ENCODE data around the gene C17orf78. TPM values are rescaled to one million over a fixed set of nuclear protein-coding genes. Genes with fewer than 3 reads are reported as not detected.

Gene C17orf78
- total RNA-seq, 1 donor from 2014 or later, result not detected

DNA sequence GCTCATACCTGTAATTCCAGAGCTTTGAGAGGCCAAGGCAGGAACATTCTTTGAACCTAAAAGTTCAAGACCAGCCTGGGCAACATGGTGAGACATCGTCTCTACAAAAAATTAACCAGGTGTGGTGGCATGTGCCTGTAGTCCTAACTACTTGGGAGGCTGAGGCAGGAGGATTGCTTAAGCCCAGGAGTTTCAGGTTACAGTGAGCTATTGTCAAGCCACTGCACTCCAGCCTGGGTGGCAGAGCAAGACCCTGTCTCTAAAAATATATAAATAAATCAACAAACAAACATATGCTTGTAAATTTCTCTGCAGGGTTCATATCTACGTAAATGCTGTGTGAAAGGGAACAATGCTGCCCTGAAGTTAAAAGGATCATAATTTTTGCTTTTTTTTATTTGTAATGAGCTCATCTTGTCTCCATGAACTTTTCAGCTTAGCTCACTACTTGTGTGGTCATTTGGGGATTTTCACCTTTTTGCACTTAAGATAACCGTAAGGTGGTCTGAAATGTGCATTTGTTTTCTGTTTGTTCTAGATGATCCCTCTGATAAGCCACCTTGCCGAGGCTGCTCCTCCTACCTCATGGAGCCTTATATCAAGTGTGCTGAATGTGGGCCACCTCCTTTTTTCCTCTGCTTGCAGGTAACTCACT is 47.3 kb downstream of the C17orf78 start:
- Mint-ChIP-seq H3K27me3 (ENCODE audit: unreplicated experiment) (no peaks in the 10 kb centered on the region), H3K36me3 (ENCODE audit: low read depth, unreplicated experiment) (peaks cover 12% of the 10 kb centered on the region), H3K4me1 (ENCODE audit: unreplicated experiment) (no peaks in the 10 kb centered on the region), H3K4me3 (ENCODE audit: unreplicated experiment) (no peak overlapping the region), H3K27ac (ENCODE audit: unreplicated experiment) (no peak overlapping the region), H3K9me3 (ENCODE audit: unreplicated experiment) (no peaks in the 10 kb centered on the region)
- no peak for DNase-seq (ENCODE audit: low spot score)
- TF ChIP-seq, protein P1, sequence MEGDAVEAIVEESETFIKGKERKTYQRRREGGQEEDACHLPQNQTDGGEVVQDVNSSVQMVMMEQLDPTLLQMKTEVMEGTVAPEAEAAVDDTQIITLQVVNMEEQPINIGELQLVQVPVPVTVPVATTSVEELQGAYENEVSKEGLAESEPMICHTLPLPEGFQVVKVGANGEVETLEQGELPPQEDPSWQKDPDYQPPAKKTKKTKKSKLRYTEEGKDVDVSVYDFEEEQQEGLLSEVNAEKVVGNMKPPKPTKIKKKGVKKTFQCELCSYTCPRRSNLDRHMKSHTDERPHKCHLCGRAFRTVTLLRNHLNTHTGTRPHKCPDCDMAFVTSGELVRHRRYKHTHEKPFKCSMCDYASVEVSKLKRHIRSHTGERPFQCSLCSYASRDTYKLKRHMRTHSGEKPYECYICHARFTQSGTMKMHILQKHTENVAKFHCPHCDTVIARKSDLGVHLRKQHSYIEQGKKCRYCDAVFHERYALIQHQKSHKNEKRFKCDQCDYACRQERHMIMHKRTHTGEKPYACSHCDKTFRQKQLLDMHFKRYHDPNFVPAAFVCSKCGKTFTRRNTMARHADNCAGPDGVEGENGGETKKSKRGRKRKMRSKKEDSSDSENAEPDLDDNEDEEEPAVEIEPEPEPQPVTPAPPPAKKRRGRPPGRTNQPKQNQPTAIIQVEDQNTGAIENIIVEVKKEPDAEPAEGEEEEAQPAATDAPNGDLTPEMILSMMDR (IDR thresholded peaks at IDR 0.05; ENCODE audit: unreplicated experiment), result no peak

DNA sequence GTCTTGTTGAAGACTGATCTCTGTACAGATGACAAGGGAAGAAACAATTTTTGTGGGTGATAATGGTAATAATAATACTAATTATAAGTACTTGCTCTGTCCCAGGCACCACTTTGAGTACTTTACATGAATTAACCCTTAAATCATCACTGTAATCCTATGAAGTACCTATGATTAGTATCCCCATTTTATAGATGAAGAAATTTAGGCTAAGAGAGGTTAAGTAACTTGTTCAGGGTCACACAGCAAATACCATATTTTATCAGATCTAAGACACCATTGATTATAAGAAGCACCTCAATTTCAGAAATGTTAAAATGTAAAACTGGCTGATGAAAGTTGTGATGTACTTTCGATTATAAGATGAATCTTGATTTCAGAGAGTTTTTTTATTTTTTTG is 49.5 kb downstream of the C17orf78 start:
- H3K27me3 Mint-ChIP-seq (ENCODE audit: unreplicated experiment), result no peaks in the 10 kb centered on the region
- no peak overlapping the region for H3K27ac Mint-ChIP-seq (ENCODE audit: unreplicated experiment)
- TF ChIP-seq, protein P1 (IDR thresholded peaks at IDR 0.05; ENCODE audit: unreplicated experiment), result no peak
- DNase-seq (ENCODE audit: low spot score), result no peak
- H3K4me3 Mint-ChIP-seq (ENCODE audit: unreplicated experiment), result no peak overlapping the region
- peaks cover 3% of the 10 kb centered on the region for H3K4me1 Mint-ChIP-seq (ENCODE audit: unreplicated experiment)
- H3K36me3 Mint-ChIP-seq (ENCODE audit: low read depth, unreplicated experiment), result peaks cover 9% of the 10 kb centered on the region
- no peaks in the 10 kb centered on the region for H3K9me3 Mint-ChIP-seq (ENCODE audit: unreplicated experiment)

DNA sequence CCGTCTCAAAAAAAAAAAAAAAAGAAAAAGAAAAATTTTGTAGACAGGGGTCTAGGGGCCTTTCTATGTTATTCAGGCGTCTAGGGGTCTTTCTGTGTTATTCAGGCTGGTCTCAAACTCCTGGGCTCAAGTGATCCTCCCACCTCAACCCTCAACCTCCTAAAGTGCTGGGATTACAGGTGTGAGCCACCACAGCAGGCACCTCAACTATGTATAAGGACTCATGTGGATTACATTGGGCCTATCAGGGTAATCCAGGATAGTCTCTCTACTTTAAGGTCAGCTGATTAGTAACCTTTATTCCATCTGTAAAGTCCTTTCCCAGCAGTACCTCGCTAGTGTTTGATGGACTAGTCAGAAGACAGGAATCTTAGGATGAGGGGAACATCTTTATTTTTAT is 53.3 kb downstream of the C17orf78 start:
- no peaks in the 10 kb centered on the region for H3K36me3 Mint-ChIP-seq (ENCODE audit: low read depth, unreplicated experiment)
- peaks cover 3% of the 10 kb centered on the region for H3K4me1 Mint-ChIP-seq (ENCODE audit: unreplicated experiment)
- no peaks in the 10 kb centered on the region for H3K9me3 Mint-ChIP-seq (ENCODE audit: unreplicated experiment)
- DNase-seq (ENCODE audit: low spot score), result no peak
- H3K27me3 Mint-ChIP-seq (ENCODE audit: unreplicated experiment), result no peaks in the 10 kb centered on the region
- no peak overlapping the region for H3K4me3 Mint-ChIP-seq (ENCODE audit: unreplicated experiment)
- H3K27ac Mint-ChIP-seq (ENCODE audit: unreplicated experiment), result no peak overlapping the region
- TF ChIP-seq, protein P1 (IDR thresholded peaks at IDR 0.05; ENCODE audit: unreplicated experiment), result no peak

DNA sequence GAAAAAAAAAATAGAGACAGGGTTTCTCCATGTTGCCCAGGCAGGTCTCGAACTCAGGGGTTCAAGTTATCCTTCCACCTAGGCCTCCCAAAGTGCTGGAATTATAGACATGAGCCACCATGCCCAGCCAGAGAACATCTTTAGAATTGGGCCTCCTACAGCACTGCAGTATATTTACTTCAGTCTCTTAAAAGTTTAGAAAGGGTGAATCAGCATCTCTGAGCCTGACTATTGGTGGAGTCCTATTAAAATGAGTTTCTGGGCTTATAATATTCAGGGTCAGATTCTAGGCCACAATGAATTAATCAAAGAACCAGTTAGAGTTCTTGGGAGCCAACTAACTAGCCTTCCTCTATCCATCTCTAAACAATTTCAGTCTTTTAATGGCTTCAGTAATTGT is 53.7 kb downstream of the C17orf78 start:
- no peak overlapping the region for H3K27ac Mint-ChIP-seq (ENCODE audit: unreplicated experiment)
- TF ChIP-seq, protein P1 (IDR thresholded peaks at IDR 0.05; ENCODE audit: unreplicated experiment), result no peak
- H3K4me3 Mint-ChIP-seq (ENCODE audit: unreplicated experiment), result no peak overlapping the region
- DNase-seq (ENCODE audit: low spot score), result no peak
- no peaks in the 10 kb centered on the region for H3K36me3 Mint-ChIP-seq (ENCODE audit: low read depth, unreplicated experiment)
- H3K27me3 Mint-ChIP-seq (ENCODE audit: unreplicated experiment), result no peaks in the 10 kb centered on the region
- no peaks in the 10 kb centered on the region for H3K9me3 Mint-ChIP-seq (ENCODE audit: unreplicated experiment)
- H3K4me1 Mint-ChIP-seq (ENCODE audit: unreplicated experiment), result peaks cover 3% of the 10 kb centered on the region

DNA sequence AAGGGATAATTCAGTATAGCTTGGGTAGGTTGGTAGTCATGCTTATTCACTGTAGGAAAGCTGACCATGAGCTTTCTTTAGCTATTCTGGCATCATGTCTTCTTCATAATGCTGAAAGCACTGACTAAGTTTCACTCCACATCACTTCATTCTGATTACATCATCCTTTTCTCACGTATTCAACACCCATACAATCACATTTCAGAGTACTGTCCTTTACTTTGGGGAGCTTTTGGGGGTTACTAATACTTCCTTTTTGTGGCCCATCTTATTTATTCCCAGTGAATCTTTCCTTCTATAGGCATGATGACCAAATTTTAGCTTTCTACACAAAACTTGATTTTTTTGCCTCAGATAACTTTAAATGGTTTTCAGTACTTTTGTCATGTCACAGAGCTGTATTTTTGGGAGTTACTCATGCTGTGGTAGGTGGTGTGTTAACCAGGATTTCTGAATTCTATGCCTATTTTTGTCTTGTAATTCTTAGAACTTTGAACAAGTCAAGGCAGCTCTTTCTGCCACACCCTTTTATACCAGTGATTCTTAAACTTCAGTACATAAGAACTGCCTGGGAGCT is 54.4 kb downstream of the C17orf78 start:
- TF ChIP-seq, protein P1 (IDR thresholded peaks at IDR 0.05; ENCODE audit: unreplicated experiment), result no peak
- Mint-ChIP-seq H3K4me1 (ENCODE audit: unreplicated experiment) (peaks cover 3% of the 10 kb centered on the region), H3K9me3 (ENCODE audit: unreplicated experiment) (no peaks in the 10 kb centered on the region), H3K27ac (ENCODE audit: unreplicated experiment) (no peak overlapping the region), H3K27me3 (ENCODE audit: unreplicated experiment) (no peaks in the 10 kb centered on the region), H3K36me3 (ENCODE audit: low read depth, unreplicated experiment) (no peaks in the 10 kb centered on the region), H3K4me3 (ENCODE audit: unreplicated experiment) (no peak overlapping the region)
- DNase-seq (ENCODE audit: low spot score), result no peak
